CD4-positive, alpha-beta T cell (primary cell): Measurements from ENCODE around the gene PTPRM. TPM values are rescaled to one million over a fixed set of nuclear protein-coding genes. Genes with fewer than 3 reads are reported as not detected.

Source experiments
- ATAC-seq: fragments of 200-7000 bp; cut with Tn5 transposase; one replicate; pipeline ENCODE4 v1.10.0; 2022; ENCODE audit warnings: mild to moderate bottlenecking; ENCODE audit not compliant: poor library complexity
- CTCF ChIA-PET: fragments of 350-600 bp; sonication (Branson Sonifier 250); formaldehyde crosslinking; loops from one replicate; lab custom pipeline; 2021; ENCODE audit warnings: antibody characterized with exemption, inconsistent platforms; lab: Charles Lee
- POLR2A ChIA-PET: fragments of 350-600 bp; sonication (Branson Sonifier 250); formaldehyde crosslinking; loops from one replicate; lab custom pipeline; 2021; ENCODE audit warnings: antibody characterized with exemption, inconsistent platforms; lab: Charles Lee
- DNase-seq, 14 experiments: peaks; one replicate each; pipeline ENCODE4 v3.0.0-alpha.2; 2013 to 2020; ENCODE audit warnings: mixed read lengths in 2 of 14
- H3K27ac ChIP-seq, 2 donors: one replicate each; pipeline versions ENCODE4 v1.5.1 to v1.7.0; 2013; ENCODE audit warnings: low read length in 2 of 2, low read depth in 1 of 2, mild to moderate bottlenecking in 1 of 2
- H3K27me3 ChIP-seq, 2 experiments: 1 replicate in 1 of 2; 2 replicates in 1 of 2; pipeline versions ENCODE4 v1.6.1 to v1.7.0; 2013; ENCODE audit warnings: low read length in 2 of 2, control low read depth in 1 of 2, mild to moderate bottlenecking in 1 of 2, moderate library complexity in 1 of 2; ENCODE audit not compliant: insufficient read depth in 2 of 2, control insufficient read depth in 1 of 2
- H3K36me3 ChIP-seq: one replicate; pipeline ENCODE4 v1.6.1; 2013; ENCODE audit warnings: low read length, control low read depth; ENCODE audit not compliant: insufficient read depth
- H3K4me1 ChIP-seq: one replicate; pipeline ENCODE4 v1.6.1; 2013; ENCODE audit warnings: low read length, control low read depth; ENCODE audit not compliant: insufficient read depth
- H3K4me3 ChIP-seq: one replicate; pipeline ENCODE4 v1.5.1; 2013; ENCODE audit warnings: mild to moderate bottlenecking, low read length, moderate library complexity
- H3K9me3 ChIP-seq, 2 experiments: 1 replicate in 1 of 2; 2 replicates in 1 of 2; pipeline versions ENCODE4 v1.6.1 to v1.7.0; 2013; ENCODE audit warnings: low read length in 2 of 2, mild to moderate bottlenecking in 2 of 2, control low read depth in 1 of 2, moderate library complexity in 1 of 2; ENCODE audit not compliant: control insufficient read depth in 1 of 2, insufficient read depth in 1 of 2
- H3K27ac Mint-ChIP-seq: one replicate; pipeline ENCODE4 v1.8.0; 2020; ENCODE audit warnings: mixed read lengths
- H3K27me3 Mint-ChIP-seq: one replicate; pipeline ENCODE4 v1.8.0; 2021; ENCODE audit warnings: mixed read lengths
- H3K36me3 Mint-ChIP-seq: one replicate; pipeline ENCODE4 v1.8.0; 2021; ENCODE audit warnings: low read depth, mixed read lengths
- H3K4me1 Mint-ChIP-seq: one replicate; pipeline ENCODE4 v1.8.0; 2021; ENCODE audit warnings: low read depth, mixed read lengths
- H3K4me3 Mint-ChIP-seq: one replicate; pipeline ENCODE4 v1.8.0; 2020; ENCODE audit warnings: mild to moderate bottlenecking, mixed read lengths
- H3K9me3 Mint-ChIP-seq: one replicate; pipeline ENCODE4 v1.8.0; 2020; ENCODE audit warnings: mixed read lengths
- intact Hi-C, 2 experiments: fragments of 100-400 bp; cut with DNase I in 1 of 2; cut with micrococcal nuclease in 1 of 2; formaldehyde crosslinking; loops; one replicate each; pipeline versions ENCODE4 v1.15.1 to v1.9.0; 2023 to 2025; cut with DNase I, micrococcal nuclease
- total RNA-seq, 174 experiments: library from RNA in 2 of 174; stranded (reverse) in 2 of 174; gene quantifications; one replicate each; pipeline ENCODE4 v1.2.3 and lab custom pipeline; 2021 to 2026
- TF ChIP-seq, protein P1 (sequence below): fragments of 200-600 bp; IDR thresholded peaks from one replicate; pipeline ENCODE4 v1.8.0; 2022; ENCODE audit warnings: antibody characterized with exemption, mild to moderate bottlenecking

PTPRM gene
- total RNA-seq, 2 experiments from 2014 or later = 21.7 to 21.9 TPM

DNA sequence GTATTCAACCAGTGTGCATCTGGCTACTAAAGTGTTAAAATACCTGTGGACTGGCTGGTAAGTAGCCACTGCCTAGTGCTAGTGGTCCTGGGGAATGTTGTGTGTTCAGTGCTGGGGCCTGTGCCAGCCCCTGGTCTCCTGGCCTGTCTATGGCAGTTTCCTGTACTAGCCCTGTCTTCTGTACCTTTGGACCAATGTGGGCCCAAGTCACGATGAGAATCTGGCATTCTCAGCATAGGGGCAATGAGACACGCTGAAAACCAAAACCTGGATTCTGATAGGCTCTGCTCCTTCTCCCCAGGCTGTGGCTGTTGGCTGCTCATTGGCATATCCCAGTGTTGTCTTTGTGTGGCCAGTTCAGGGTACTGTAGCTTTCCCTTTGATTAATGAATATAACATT is 170.4 kb downstream of the PTPRM start:
- DNase-seq (no peak), ATAC-seq (no peak)
- Mint-ChIP-seq H3K27me3 (no peaks in the 10 kb centered on the region), H3K9me3 (no peaks in the 10 kb centered on the region), H3K4me3 (no peak overlapping the region), H3K27ac (no peak overlapping the region), H3K4me1 (no peaks in the 10 kb centered on the region), H3K36me3 (no peaks in the 10 kb centered on the region)
- Histone ChIP-seq H3K27me3 (no peaks in the 10 kb centered on the region), H3K27ac (no peak overlapping the region), H3K4me1 (no peaks in the 10 kb centered on the region), H3K9me3 (no peaks in the 10 kb centered on the region), H3K4me3 (no peak overlapping the region), H3K36me3 (no peaks in the 10 kb centered on the region)
- ChIA-PET POLR2A (no interaction called here), CTCF (no interaction called here)
- TF ChIP-seq, protein P1, sequence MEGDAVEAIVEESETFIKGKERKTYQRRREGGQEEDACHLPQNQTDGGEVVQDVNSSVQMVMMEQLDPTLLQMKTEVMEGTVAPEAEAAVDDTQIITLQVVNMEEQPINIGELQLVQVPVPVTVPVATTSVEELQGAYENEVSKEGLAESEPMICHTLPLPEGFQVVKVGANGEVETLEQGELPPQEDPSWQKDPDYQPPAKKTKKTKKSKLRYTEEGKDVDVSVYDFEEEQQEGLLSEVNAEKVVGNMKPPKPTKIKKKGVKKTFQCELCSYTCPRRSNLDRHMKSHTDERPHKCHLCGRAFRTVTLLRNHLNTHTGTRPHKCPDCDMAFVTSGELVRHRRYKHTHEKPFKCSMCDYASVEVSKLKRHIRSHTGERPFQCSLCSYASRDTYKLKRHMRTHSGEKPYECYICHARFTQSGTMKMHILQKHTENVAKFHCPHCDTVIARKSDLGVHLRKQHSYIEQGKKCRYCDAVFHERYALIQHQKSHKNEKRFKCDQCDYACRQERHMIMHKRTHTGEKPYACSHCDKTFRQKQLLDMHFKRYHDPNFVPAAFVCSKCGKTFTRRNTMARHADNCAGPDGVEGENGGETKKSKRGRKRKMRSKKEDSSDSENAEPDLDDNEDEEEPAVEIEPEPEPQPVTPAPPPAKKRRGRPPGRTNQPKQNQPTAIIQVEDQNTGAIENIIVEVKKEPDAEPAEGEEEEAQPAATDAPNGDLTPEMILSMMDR = no peak
- intact Hi-C loops = no loop called here

DNA sequence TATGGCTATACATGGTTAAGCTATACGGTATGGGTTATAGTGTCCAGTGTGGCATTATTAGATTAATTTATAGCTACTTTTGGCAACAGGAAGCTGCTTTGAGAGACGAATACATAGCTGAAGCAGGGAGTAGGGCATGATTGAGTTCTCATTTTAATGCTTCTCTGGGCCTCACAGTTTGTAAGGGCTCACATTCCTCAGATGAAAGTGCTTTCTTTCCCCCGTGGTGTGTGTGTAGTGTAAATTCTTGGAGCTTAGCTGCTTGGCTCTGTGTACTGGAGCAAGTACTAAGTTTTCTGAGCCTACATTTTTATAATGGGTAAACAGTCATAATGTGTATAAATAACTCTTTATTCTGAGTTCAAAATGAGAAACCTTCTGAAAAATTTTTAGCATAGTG is 173.7 kb downstream of the PTPRM start:
- no peak overlapping the region for H3K4me3 Mint-ChIP-seq
- intact Hi-C loops = no loop called here
- TF ChIP-seq, protein P1 = no peak
- Histone ChIP-seq H3K27ac (no peak overlapping the region), H3K9me3 (peaks cover 0 to 1% of the 10 kb centered on the region in 2 experiments), H3K36me3 (no peaks in the 10 kb centered on the region), H3K27me3 (no peaks in the 10 kb centered on the region), H3K4me1 (no peaks in the 10 kb centered on the region), H3K4me3 (no peak overlapping the region)
- H3K27me3 Mint-ChIP-seq = no peaks in the 10 kb centered on the region
- no peaks in the 10 kb centered on the region for H3K4me1 Mint-ChIP-seq
- H3K9me3 Mint-ChIP-seq = peaks cover 8% of the 10 kb centered on the region
- H3K27ac Mint-ChIP-seq = no peak overlapping the region
- ATAC-seq = no peak
- DNase-seq = no peak
- CTCF ChIA-PET = interaction anchor here (0.6 kb wide), 1 partner anchor 303 kb away, joined by 3 read pairs; no protein-coding TSS in a partner anchor
- no peaks in the 10 kb centered on the region for H3K36me3 Mint-ChIP-seq
- POLR2A ChIA-PET = no interaction called here

DNA sequence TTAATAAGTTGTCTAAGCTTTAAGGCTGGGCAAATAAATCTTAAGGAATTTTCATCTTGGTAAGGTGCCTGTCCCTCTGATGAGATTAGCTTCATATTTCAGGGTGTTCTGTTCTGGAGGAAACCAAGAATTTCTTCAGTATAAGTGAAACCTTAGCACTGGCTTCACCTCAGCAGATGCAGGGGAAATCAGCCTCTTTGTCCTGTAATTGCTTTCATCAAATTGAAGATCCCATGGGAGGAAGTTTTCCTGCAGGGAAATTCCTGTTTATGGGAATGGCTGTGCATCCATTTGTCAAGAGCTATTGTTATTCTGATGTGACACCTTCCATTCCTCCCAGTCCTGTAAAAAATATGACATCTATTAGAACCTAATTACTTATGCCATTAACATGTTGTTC is 174.5 kb downstream of the PTPRM start:
- DNase-seq (no peak), ATAC-seq (no peak)
- Mint-ChIP-seq H3K36me3 (no peaks in the 10 kb centered on the region), H3K4me3 (no peak overlapping the region), H3K27ac (no peak overlapping the region), H3K9me3 (peaks cover 10% of the 10 kb centered on the region), H3K4me1 (no peaks in the 10 kb centered on the region), H3K27me3 (no peaks in the 10 kb centered on the region)
- intact Hi-C loops = no loop called here
- TF ChIP-seq, protein P1 = no peak
- peaks cover 3 to 4% of the 10 kb centered on the region in 2 experiments for H3K9me3 ChIP-seq
- ChIA-PET CTCF (no interaction called here), POLR2A (no interaction called here)
- no peak overlapping the region for H3K4me3 ChIP-seq
- no peaks in the 10 kb centered on the region for H3K36me3 ChIP-seq
- no peak overlapping the region for H3K27ac ChIP-seq
- no peaks in the 10 kb centered on the region for H3K27me3 ChIP-seq
- no peaks in the 10 kb centered on the region for H3K4me1 ChIP-seq
